Measurements from ENCODE around the gene ATAD3A.

DNA sequence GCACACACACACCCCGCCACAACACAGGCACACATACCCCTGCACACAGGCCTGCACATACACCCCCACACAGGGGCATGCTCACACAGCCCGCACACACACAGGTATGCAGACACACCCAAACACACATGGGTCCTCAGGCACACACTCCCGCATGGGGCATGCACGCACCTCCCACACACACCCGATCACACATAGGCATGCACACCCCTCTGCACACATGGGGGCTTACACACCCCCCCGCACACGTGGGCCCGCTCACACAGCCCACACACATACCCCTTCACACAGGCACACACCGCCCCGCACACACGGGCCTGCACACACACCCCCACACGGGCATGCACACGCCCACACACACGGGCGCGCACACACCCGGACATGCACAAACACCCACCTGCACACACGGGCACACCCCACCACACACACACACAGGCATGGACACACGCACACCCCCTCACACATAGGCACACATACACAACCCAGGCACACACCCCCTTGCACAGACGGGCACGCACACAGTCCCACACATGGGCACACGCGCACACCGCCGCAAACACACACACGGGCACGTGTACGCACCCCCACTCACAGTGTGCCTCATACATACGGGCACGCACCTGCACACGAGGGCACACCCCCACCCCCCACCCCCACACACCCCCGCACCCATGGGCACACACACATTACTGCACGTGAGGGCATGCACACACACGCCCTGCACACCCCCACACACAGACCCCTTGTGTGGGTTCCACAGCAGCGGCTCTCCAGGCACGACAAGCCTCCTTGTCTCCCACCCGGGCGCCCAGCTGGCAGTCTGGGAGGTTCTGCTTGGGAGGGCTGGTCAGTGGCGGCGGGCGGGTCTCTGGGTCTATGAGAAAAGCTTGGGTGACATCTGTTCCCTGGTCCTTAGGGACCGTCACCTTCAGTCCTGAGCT lies 32.1 kb upstream of the ATAD3A start:
- TF ChIP-seq, protein P1, sequence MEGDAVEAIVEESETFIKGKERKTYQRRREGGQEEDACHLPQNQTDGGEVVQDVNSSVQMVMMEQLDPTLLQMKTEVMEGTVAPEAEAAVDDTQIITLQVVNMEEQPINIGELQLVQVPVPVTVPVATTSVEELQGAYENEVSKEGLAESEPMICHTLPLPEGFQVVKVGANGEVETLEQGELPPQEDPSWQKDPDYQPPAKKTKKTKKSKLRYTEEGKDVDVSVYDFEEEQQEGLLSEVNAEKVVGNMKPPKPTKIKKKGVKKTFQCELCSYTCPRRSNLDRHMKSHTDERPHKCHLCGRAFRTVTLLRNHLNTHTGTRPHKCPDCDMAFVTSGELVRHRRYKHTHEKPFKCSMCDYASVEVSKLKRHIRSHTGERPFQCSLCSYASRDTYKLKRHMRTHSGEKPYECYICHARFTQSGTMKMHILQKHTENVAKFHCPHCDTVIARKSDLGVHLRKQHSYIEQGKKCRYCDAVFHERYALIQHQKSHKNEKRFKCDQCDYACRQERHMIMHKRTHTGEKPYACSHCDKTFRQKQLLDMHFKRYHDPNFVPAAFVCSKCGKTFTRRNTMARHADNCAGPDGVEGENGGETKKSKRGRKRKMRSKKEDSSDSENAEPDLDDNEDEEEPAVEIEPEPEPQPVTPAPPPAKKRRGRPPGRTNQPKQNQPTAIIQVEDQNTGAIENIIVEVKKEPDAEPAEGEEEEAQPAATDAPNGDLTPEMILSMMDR (conservative IDR thresholded peaks at IDR 0.05; ENCODE audit: low read depth, low read length), result no peak
- no peak for TF ChIP-seq EZH2 (IDR thresholded peaks at IDR 0.05; ENCODE audit: borderline replicate concordance, low read depth, low read length, poor library complexity, severe bottlenecking)
